Ovary (tissue), 3 donors: ENCODE results near the gene ZNF346.

Source experiments
- POLR2A ChIP-seq: fragments of 450-650 bp; IDR thresholded peaks from one replicate; pipeline ENCODE4 v1.6.1; 2017; ENCODE audit warnings: antibody characterized with exemption, mild to moderate bottlenecking, moderate library complexity
- TF ChIP-seq, protein P1 (sequence below), 3 donors: fragments of 450-650 bp in 2 of 3; fragments of 200-600 bp in 1 of 3; IDR thresholded peaks; one replicate each; pipeline versions ENCODE4 v1.5.1 to v1.8.0; 2016 to 2022; ENCODE audit warnings: antibody characterized with exemption in 3 of 3, mild to moderate bottlenecking in 1 of 3
- donor health status: DM: no; HTN: no; CAD: no.

DNA sequence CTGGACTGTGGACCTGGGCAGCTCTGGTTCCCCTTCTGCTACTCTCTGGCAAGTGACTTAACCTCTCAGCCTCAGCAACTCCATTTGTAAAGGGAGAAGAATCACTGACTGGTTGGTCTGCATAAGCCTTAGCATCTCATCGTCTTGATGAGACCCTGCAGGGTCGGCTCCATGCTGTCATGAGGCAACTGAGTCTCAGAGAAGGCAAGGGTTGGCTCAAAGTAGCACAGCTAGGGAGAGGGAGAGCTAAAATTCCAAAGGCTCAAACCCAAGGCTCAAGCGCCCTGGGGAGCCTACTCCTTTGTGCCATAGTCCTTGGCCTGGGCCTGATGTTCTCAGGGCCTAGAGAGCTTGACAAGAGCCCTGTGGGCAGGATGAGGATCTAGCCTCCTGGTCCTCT, 68.7 kb downstream of the ZNF346 start:
- TF ChIP-seq, protein P1, sequence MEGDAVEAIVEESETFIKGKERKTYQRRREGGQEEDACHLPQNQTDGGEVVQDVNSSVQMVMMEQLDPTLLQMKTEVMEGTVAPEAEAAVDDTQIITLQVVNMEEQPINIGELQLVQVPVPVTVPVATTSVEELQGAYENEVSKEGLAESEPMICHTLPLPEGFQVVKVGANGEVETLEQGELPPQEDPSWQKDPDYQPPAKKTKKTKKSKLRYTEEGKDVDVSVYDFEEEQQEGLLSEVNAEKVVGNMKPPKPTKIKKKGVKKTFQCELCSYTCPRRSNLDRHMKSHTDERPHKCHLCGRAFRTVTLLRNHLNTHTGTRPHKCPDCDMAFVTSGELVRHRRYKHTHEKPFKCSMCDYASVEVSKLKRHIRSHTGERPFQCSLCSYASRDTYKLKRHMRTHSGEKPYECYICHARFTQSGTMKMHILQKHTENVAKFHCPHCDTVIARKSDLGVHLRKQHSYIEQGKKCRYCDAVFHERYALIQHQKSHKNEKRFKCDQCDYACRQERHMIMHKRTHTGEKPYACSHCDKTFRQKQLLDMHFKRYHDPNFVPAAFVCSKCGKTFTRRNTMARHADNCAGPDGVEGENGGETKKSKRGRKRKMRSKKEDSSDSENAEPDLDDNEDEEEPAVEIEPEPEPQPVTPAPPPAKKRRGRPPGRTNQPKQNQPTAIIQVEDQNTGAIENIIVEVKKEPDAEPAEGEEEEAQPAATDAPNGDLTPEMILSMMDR (IDR thresholded peaks at IDR 0.05) = no peak
- TF ChIP-seq POLR2A = no peak
